Measurements from ENCODE around the gene TYROBP. TPM values are rescaled to one million over a fixed set of nuclear protein-coding genes. Genes with fewer than 3 reads are reported as not detected.

The TYROBP gene
- total RNA-seq, 1 experiment from 2014 or later = not detected

DNA sequence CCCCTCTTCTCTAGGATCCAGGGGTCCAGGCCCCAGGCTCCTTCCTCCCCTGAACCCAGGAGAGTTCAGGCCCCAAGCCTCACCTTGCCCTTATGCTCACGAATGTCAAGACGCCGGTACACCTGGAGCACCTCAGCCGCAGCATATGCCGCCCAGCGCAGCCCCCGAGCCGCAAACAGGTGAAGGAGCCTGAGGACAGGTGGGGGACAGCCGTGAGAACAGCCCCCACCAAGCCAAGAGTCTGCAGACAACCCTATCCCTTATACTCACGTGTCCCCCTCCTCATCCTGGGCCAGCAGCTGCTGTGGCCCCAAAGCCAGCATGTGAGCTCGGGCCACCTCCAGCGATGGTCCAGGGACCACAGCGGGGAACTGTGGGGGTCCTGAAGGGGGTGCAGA is 11.5 kb downstream of the TYROBP start:
- H3K4ac ChIP-seq (ENCODE audit: low read depth, low read length) = no peak overlapping the region
- H4K20me1 ChIP-seq (ENCODE audit: control insufficient read depth, insufficient read depth, insufficient read length) = no peaks in the 10 kb centered on the region
- H3K4me2 ChIP-seq (ENCODE audit: insufficient read depth, insufficient read length, low read length) = no peak overlapping the region
- H4K8ac ChIP-seq (replicated peaks; ENCODE audit: insufficient read length, low read depth, low read length) = no peak overlapping the region
- no peak overlapping the region for H2BK20ac ChIP-seq (ENCODE audit: low read depth, low read length, poor library complexity, severe bottlenecking)
- no peak overlapping the region for H2BK5ac ChIP-seq (ENCODE audit: insufficient read length, low read length)
- no peak overlapping the region for H3K14ac ChIP-seq (ENCODE audit: insufficient read depth, low read length)
- H3T11ph ChIP-seq (ENCODE audit: low read length) = no peak overlapping the region
- H2AFZ ChIP-seq (ENCODE audit: low read length) = no peak overlapping the region
- no peak overlapping the region for H3K27ac ChIP-seq (ENCODE audit: insufficient read length, low read depth, low read length)
- Mint-ChIP-seq H3K4me3 (no peak overlapping the region), H3K4me1 (peaks cover 0 to 14% of the 10 kb centered on the region in 2 experiments; a peak in 3 of 4 replicates), H3K9me3 (no peaks in the 10 kb centered on the region), H3K36me3 (ENCODE audit: insufficient read depth in 1 of 3, low read depth in 3 of 3) (peaks cover 13 to 47% (median 42%) of the 10 kb centered on the region in 3 experiments; a peak in 6 of 7 replicates), H3K27me3 (ENCODE audit: low read depth) (no peaks in the 10 kb centered on the region), H3K27ac (no peak overlapping the region)
- H3K79me2 ChIP-seq (ENCODE audit: insufficient read depth, low read length) = no peaks in the 10 kb centered on the region
- H4K91ac ChIP-seq (ENCODE audit: insufficient read length, low read depth, low read length) = no peak overlapping the region
- no peak overlapping the region for H2BK12ac ChIP-seq (ENCODE audit: insufficient read length, low read depth, low read length)
- no peak overlapping the region for H2AK5ac ChIP-seq (ENCODE audit: insufficient read length, low read length)
- H3K9me3 ChIP-seq (ENCODE audit: control insufficient read depth, low read depth, low read length) = no peaks in the 10 kb centered on the region
- peaks cover 6% of the 10 kb centered on the region for H3K23me2 ChIP-seq (ENCODE audit: insufficient read length, low read depth, low read length, poor library complexity, severe bottlenecking)
- TF ChIP-seq, protein P1, sequence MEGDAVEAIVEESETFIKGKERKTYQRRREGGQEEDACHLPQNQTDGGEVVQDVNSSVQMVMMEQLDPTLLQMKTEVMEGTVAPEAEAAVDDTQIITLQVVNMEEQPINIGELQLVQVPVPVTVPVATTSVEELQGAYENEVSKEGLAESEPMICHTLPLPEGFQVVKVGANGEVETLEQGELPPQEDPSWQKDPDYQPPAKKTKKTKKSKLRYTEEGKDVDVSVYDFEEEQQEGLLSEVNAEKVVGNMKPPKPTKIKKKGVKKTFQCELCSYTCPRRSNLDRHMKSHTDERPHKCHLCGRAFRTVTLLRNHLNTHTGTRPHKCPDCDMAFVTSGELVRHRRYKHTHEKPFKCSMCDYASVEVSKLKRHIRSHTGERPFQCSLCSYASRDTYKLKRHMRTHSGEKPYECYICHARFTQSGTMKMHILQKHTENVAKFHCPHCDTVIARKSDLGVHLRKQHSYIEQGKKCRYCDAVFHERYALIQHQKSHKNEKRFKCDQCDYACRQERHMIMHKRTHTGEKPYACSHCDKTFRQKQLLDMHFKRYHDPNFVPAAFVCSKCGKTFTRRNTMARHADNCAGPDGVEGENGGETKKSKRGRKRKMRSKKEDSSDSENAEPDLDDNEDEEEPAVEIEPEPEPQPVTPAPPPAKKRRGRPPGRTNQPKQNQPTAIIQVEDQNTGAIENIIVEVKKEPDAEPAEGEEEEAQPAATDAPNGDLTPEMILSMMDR (conservative IDR thresholded peaks at IDR 0.05) = no peak
- H3K4me1 ChIP-seq (ENCODE audit: insufficient read depth, low read length) = no peaks in the 10 kb centered on the region; the same call in 1 of the 2 replicates
- no peak overlapping the region for H2BK120ac ChIP-seq (ENCODE audit: low read depth, low read length, poor library complexity, severe bottlenecking)
- H3K18ac ChIP-seq (ENCODE audit: insufficient read length, low read depth, low read length) = no peak overlapping the region
- H3K79me1 ChIP-seq (ENCODE audit: insufficient read depth, low read depth, low read length, poor library complexity, severe bottlenecking) = peaks cover 3% of the 10 kb centered on the region
- H3K56ac ChIP-seq (ENCODE audit: insufficient read length, low read depth, low read length) = no peak overlapping the region
- no peak overlapping the region for H4K5ac ChIP-seq (ENCODE audit: insufficient read length, low read depth, low read length)
- no peak overlapping the region for H2BK15ac ChIP-seq (ENCODE audit: low read depth, low read length)
- no peak overlapping the region for H3K9ac ChIP-seq (ENCODE audit: extremely low read depth, insufficient read length, low read length)
- H3K23ac ChIP-seq (ENCODE audit: insufficient read length, low read depth, low read length) = no peak overlapping the region
- DNase-seq = no peak
- H3K27me3 ChIP-seq (ENCODE audit: insufficient read depth, low read length) = no peaks in the 10 kb centered on the region
- WGBS (ENCODE audit: extremely low coverage, insufficient read length, low lambda C conversion rate) = no CpG with 5 or more reads among the region's 13 CpGs
